GM19468 (cell line): Measurements from ENCODE around the gene HMOX2.

Experiments used
- ATAC-seq: cut with Tn5 transposase; IDR thresholded peaks from one replicate; pipeline ENCODE4 v1.9.1; 2021; ENCODE audit warnings: mild to moderate bottlenecking, moderate library complexity, moderate number of reproducible peaks; ENCODE audit not compliant: unreplicated experiment; ENCODE audit errors: extremely low read depth

The HMOX2 gene, protein sequence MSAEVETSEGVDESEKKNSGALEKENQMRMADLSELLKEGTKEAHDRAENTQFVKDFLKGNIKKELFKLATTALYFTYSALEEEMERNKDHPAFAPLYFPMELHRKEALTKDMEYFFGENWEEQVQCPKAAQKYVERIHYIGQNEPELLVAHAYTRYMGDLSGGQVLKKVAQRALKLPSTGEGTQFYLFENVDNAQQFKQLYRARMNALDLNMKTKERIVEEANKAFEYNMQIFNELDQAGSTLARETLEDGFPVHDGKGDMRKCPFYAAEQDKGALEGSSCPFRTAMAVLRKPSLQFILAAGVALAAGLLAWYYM

DNA sequence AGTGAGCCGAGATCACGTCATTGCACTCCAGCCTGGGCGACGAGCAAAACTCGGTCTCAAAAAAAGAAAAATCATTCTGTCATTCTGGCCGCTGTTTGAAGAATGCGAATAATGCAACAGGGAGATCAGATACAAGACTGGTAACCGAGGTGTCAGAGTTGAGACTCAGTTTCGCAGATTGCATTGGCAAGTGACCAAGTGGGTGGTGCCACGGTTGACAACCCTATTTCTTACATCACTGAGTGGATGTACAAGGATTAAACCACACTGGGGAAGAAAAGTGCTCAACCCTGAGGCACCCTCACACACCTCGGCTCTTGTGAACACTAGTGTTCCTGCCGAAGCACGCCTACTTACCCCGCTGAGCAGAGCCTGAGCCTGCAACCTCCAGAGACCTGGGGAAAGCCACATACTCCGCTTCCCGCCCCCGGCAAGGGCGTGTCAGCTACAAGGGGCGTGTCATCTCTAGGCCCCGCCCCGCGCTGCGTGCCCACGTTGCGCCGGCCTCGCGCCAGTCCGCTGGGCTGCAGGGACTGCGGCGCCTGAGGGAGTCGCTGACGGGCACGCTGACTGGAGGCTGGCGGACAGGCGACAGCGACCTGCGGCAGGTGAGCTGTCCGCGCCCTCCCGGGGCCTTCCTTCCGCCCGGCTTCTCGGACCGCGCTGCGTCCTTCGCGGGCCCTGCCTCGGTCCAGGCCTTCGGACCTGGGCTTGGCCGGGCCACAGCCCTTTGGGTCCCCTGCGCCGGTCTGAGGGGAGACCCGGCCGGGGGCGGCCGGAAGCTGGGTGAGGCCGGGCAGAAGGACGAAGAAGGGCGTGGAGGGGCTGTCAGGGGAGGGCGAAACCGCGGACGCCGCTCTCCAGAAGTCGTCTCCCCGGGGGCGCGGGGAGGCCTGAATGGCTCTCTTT is at the start of gene HMOX2:
Gene HMOX2, plus strand, starts transcription at position 519 of the 909 bp plus-strand sequence. CDS start 29,127 bp downstream, outside the sequence.
- peak; percentile 82 for ATAC-seq

DNA sequence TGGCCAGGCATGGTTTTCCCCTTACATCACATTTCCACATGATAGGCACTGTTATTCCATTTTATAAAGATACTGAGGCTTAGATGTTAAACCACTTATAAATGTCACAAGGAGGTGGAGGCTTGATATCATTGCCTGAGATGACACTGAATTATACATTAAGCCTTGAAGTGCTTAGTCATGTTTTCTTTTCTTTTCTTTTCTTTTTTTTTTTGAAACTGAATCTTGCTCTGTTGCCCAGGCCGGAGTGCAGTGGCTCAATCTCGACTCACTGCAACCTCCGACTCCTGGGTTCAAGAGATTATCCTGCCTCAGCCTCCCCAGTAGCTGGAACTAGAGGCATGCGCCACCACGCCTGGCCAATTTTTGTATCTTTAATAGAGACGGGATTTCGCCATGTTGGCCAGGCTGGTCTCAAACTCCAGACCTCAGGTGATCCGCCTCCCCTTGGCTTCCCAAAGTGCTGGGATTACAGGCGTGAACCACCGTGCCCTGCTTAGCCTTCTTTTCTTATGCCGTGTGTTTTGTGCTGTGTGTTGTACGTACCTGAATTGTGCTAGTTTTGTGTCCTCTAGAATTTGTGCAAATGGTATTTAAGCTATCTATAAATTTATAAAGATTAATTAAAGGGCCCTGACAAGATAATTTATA is 49.4 kb upstream of the HMOX2 start:
- ATAC-seq, result no peak

DNA sequence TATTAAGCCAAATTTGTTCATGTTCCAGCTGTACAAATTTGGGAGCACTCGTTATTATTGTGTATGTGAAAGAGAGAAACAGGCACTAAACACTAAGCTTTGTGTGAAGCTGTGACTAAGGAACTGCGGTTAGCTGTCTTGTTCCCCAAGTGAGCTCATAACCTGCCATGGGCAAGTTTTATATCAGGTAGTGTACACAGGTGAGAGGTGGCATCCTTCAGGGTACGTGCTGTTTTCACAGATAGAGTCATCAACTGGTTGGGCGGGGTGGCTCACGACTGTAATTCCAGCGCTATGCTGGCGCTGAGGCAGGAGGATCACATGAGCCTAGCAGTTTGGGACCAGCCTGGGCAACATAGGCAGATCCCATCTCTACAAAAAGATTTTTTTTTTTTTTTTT is 47.7 kb upstream of the HMOX2 start:
- no peak for ATAC-seq

DNA sequence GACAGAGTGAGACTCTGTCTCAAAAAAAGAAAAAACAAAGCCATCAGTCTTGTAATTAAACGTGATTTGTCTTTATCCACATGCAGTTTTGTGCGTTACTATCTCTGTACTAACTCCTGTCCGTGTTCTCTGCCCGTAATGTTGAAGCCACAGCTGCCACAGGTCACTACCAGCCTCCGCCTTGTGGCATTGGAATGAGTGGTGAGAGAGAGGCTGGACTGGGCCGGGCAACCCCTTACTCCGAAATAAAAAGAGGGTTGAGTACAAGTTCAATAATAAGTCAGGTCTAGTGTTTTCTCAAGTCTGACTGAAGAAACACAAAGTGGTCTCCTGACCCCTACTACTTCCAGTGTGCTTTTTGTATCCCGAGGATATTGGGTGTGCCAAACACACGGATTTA is 45.2 kb upstream of the HMOX2 start:
- ATAC-seq, result no peak

DNA sequence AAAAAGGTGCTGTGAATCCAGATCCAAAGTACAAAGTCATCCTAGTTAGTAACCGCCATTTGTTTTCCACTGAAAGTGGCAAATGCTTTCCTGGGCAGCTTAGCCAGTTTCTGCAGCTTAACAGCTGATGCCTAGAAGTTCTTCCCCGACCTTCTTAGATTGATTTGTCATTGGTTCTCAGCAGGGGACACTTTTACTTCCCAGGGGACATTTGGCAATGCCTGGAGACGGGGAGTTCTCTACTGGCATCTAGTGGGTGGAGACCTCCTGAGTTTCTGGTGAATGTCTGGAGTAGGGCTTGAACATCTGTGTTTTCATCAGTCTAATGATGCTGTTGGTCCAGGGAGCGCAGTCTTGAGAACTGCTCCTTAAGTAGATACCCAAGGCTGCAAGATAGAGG is 43.0 kb upstream of the HMOX2 start:
- ATAC-seq, result no peak

DNA sequence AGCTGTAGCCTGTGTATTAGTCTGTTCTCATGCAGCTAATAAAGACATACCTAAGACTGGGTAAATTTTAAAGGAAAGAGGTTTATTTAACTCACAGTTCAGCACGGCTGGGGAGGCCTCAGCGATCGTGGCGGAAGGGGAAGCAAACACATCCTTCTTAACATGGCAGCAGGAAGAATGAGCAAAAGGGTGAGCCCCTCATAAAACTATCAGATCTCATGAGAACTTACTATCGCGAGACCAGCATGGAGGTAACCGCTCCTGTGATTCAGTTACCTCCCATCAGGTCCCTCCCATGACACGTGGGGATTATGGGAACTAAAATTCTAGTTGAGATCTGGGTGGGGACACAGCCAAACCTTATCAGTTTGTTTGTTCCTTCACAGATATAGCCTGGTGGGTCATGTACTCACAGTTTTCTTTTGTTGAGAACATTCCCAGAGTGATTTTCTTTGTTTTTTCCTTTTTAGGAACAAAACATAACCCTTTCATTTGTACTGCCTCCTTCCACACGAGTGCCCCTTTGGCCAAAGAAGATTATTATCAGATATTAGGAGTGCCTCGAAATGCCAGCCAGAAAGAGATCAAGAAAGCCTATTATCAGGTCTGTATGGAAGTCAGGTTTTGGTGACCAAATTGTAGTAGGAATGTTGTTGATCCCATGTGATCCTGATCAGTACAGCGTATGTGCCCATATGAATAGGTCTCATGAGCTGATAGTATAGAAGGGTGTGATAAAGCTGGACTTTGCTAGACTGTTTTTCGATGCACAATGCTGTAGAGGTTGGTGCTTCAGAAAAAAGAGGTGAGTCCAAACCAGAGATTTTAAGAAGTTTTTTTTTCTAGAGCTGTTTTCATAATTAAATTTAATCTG is 42.0 kb upstream of the HMOX2 start:
- no peak for ATAC-seq

DNA sequence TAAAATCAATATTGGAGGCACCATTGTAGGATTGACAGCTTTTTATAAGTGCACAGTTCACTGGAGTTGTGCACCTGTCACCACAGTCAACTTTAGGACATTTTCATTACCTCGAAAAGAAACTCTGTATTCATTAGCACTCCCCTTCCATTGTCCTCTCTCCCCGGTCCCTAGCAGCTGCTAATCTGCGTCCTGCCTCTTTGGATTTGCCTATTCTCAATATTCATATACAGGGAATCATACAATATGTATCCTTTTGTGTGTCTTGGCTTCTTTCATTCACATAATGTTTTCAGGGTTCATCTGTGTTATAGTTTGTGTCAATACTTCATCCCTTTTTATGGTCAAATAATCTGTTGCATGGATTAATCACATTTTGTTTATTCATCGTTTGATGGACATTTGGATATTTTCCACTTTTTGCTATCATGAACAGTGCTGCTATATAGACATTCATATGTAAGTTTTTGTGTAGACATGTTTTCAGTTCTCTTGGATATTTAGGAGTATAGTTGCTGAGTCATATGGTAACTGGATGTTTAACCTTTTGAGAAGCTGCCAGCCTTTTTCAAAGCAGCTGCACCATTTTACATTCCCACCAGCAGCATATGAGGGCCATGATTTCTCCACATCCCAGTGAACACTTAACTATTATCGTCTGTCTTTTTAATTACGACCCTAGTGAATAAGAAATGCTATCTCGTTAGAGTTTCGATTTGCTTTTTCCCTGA is 40.7 kb upstream of the HMOX2 start:
- ATAC-seq, result no peak

DNA sequence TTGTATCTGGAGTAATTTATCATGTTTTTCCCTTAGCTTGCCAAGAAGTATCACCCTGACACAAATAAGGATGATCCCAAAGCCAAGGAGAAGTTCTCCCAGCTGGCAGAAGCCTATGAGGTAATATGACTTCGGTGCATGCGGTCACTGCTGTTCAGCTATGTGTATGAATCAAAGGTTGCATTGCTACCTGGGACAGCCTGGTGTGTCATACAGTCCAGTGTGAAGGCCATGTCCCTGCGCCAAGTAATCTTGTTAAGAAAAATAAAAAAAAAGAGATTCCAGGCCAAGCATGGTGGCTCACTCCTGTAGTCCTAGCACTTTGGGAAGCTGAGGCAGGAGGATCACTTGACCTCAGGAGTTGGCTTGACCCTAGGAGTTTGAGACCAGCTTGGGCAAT is 38.8 kb upstream of the HMOX2 start:
- ATAC-seq, result no peak

DNA sequence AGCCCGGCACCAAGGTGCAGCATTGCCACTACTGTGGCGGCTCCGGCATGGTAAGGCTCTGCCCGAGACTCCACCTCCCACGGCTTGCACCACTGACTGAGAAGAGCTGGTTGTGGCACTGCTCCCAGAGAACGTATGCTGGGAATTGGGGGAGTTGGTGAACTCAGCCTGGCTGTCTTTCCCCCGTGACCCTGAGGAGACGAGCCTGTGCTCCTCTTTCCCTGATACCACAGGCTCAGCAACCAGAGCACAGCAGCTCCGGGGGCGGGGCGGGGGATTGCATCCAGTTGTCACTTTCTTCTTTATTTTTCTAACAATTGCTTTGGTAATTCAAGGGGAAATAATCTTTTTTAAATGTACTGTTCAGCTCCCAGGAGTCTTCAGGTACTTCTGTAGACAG is 33.8 kb upstream of the HMOX2 start:
- no peak for ATAC-seq

DNA sequence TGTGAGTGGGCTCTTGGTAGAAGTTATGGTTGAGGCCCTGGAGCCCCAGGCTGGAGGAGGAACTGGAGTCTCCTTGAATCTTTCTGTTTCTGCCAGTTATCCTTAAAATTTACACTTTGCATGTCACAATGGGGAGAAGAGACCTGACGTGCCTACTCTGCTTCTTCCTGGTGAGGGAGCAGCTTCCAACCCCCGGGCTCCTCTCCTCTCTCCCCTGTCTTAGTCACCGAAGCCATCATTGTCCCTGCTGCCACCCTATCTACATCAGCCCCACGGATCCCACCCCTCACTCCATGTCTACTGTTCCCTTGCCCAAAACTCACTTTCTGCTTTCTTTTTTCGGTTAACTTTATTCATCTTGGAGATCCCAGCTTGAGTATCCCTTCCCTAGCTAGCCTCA is 32.9 kb upstream of the HMOX2 start:
- no peak for ATAC-seq

DNA sequence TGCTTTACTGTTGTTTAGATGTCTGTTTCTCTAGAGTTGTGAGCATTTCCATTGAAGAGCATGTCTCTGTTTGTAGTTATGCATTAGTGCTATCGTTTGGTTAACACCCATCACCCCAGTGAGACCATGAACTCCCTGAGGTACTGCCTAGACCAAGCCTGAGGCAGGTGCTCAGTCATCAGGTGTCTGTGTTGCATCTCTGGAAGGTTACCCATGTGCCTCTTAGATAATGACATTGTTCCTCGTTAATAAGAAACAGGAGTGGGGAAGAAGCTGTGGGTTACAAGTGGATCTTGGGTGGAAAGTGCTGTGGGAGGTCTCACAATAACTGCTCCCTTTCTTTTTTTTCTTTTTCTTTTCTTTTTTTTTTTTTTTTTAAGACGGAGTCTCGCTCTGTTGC is 32.2 kb upstream of the HMOX2 start:
- ATAC-seq, result no peak

DNA sequence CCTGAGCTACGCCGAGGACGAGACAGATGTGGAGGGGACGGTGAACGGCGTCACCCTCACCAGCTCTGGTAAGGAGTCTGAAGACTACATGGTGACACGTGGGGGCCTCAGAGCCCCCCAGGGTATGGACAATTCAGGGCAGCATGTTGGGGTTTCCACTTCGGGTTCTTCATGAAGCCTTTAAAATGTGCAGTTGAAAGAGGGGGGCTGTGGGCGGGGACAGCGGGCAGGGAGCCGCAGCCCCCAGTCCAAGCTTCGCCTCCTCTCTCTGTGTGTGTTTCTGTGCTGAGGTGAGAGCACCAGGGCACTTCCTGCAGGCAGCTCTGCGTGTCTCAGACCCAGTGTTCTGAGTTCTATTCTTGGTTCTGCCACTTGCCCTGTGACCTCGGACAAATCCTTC is 25.8 kb upstream of the HMOX2 start:
- no peak for ATAC-seq

DNA sequence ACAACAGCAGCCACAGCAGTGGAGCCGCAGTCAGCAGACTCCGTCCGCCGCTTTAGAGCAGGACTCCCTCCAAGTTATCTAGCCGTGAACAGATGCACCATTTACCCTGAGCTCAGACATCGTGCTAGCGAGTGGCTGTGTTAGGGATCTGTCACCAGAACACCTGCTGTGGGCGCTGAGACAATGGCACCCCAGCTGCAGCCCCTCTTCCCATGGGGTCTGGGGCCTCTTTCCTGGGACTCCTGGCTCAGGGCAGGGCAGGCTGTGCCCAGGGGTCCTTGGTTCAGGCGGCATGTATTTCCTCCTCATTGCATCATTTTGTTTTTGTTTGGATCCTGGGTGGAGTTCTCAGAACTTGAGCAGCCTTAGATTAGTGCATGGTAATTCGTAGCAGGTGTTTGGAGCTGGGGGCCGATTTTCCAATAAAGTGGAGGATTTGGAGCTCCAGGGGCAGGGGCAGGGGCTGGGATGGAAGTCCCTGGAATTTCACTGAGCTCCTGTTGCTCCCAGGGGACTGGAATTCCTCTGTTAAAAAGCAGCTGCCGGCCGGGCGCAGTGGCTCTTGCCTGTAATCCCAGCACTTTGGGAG is 25.2 kb upstream of the HMOX2 start:
- no peak for ATAC-seq

DNA sequence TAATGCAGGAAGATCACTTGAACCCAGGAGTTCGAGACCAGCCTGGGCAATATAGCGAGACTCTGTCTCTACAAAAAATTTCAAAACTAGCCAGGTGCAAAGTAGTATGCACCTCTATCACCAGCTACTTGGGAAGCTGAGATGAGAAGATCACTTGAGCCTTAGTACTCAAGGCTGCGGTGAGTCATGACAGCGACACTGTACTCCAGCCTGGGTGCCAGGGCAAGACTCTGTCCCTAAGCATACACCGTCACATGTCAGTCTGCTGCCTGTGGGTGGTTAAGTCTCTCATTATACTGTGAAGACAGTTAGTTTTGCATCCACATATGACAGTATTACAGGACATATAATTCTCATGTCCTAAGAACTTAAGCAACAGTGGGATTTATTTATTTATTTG is 23.5 kb upstream of the HMOX2 start:
- no peak for ATAC-seq

DNA sequence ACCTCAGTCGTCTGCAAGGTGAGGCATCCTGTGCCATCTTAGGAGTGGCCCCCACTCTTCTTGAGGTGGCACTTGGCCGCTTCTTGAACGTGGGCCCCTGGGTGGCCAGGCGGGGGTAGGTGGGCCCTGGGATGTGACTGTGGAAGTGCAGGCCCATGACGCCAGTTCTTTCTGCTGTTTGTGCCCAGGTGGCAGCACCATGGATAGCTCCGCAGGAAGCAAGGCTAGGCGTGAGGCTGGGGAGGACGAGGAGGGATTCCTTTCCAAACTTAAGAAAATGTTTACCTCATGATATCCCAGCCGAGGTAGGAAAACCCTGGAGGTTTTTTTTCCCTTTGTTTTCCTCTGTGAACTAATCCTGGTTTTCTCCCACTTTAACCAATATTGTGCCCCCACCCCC is 21.6 kb upstream of the HMOX2 start:
- ATAC-seq, result no peak

DNA sequence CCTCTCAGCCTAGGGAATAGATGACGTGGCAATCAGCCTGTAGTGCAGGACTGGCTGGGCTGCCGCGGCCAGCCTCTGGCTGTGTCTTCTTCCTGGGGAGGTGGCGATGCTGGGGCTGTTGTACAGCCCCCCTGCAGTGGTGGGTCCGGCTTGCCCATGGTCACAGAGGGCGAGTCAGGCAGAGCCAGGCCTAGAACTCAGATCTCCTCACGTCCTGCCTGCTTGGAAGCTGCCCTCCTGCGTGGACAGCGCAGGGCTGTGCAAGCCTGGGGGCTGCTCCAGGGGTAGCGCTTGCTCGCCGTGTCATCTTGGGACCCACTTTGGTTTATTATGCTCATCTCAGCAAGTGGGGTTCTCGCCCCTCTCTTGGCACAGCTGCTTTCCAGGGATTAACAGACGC is 21.1 kb upstream of the HMOX2 start:
- no peak for ATAC-seq

DNA sequence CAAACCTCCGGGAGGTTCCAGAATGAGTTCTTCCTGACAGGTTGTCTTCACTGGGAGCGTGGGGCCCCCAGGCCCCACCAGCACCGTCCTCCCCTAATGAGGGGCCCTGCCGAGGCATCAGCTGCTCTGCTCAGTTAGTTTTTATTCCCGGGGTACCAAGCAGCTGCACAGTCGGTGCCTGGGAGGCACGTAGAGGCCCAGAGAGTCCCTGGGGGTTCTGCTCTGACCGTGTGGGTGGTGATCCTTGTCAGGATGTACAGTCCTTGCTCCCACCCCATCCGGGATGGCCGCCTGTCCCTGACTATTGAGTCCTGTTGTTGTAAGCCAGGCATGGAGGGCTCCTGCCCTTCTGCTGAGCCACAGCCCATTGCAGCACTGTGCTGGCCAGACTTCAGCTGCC is 20.2 kb upstream of the HMOX2 start:
- no peak for ATAC-seq

DNA sequence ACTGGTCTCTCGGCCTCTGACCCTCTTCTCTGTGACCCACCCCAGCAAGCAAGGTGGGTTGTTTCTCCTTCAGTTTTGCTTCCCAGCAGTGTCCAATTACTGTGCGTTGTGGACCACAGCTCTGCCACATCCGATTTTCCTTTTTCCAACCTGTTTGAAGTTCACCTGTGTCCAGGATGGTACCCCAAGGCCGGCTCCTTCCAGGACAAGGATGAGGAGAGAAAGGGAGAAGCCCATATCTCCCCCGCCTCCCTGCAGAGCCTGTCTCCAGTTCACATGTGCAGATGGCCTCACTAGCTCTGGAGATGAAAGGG is 15.3 kb upstream of the HMOX2 start:
- no peak for ATAC-seq
